ENCODE measurements around the gene DZIP1.
A peak's percentile ranks its signal among the peaks of the same experiment; 100 is the strongest.

Gene DZIP1

GRCh38 chr13:95676762-95677563, 32.5 kb upstream of the DZIP1 start, which contains the start of gene DNAJC3:
DNAJC3 (plus strand) TSS chr13:95677139; CDS start chr13:95677256, 117 bp downstream.
- TF ChIP-seq ZC3H10 (CRISPR knock-in tag; IDR thresholded peaks at IDR 0.05): no peak
- no peak for TF ChIP-seq TCF4 (CRISPR knock-in tag; IDR thresholded peaks at IDR 0.05; ENCODE audit: borderline replicate concordance)
- no peak for TF ChIP-seq CREB5 (CRISPR knock-in tag; IDR thresholded peaks at IDR 0.05; ENCODE audit: low read depth)
- TF ChIP-seq OSR1 (CRISPR knock-in tag; IDR thresholded peaks at IDR 0.05): no peak
- TF ChIP-seq CSDC2 (CRISPR knock-in tag; IDR thresholded peaks at IDR 0.05): no peak
- TF ChIP-seq ARNTL (CRISPR knock-in tag; IDR thresholded peaks at IDR 0.05; ENCODE audit: borderline replicate concordance, low read depth): no peak
- no peak for TF ChIP-seq TSHZ2 (CRISPR knock-in tag; IDR thresholded peaks at IDR 0.05)
- no peak for TF ChIP-seq POU6F1 (CRISPR knock-in tag; IDR thresholded peaks at IDR 0.05; ENCODE audit: borderline replicate concordance, low read depth)
- TF ChIP-seq PATZ1 (CRISPR knock-in tag; IDR thresholded peaks at IDR 0.05; ENCODE audit: borderline replicate concordance): no peak
- no peak for TF ChIP-seq BACH2 (CRISPR knock-in tag; IDR thresholded peaks at IDR 0.05; ENCODE audit: borderline replicate concordance)
- no peak for TF ChIP-seq ZFP30 (CRISPR knock-in tag; IDR thresholded peaks at IDR 0.05)
- no peak for TF ChIP-seq GLIS3 (CRISPR knock-in tag; IDR thresholded peaks at IDR 0.05)
- TF ChIP-seq SNAI2 (CRISPR knock-in tag; IDR thresholded peaks at IDR 0.05): no peak
- no peak for TF ChIP-seq ZNF8 (CRISPR knock-in tag; IDR thresholded peaks at IDR 0.05)
- TF ChIP-seq ZFP3 (CRISPR knock-in tag; IDR thresholded peaks at IDR 0.05): no peak
- TF ChIP-seq ESRRG (CRISPR knock-in tag; IDR thresholded peaks at IDR 0.05): no peak
- no peak for TF ChIP-seq PPARA (CRISPR knock-in tag; IDR thresholded peaks at IDR 0.05; ENCODE audit: borderline replicate concordance)
- no peak for TF ChIP-seq ZNF565 (CRISPR knock-in tag; conservative IDR thresholded peaks at IDR 0.05; ENCODE audit: low read depth)
- TF ChIP-seq TOX (CRISPR knock-in tag; IDR thresholded peaks at IDR 0.05; ENCODE audit: borderline replicate concordance): no peak
- TF ChIP-seq CSRNP3 (CRISPR knock-in tag; IDR thresholded peaks at IDR 0.05): no peak
- peak; percentile 97 for ATAC-seq

- TF ChIP-seq RARB (CRISPR knock-in tag; IDR thresholded peaks at IDR 0.05) (no peak), ZNF8 (CRISPR knock-in tag; IDR thresholded peaks at IDR 0.05) (0 out of 2 replicates have a peak, but pooled peaks have one; percentile 12)
- peak; percentile 24 for ATAC-seq
Measured at GRCh38 chr13:95676105-95676761, 31.7 kb upstream of the DZIP1 start.
